T-cell (primary cell): ENCODE results near the gene GAS1. TPM values are rescaled to one million over a fixed set of nuclear protein-coding genes. Genes with fewer than 3 reads are reported as not detected.
A peak's percentile ranks its signal among the peaks of the same experiment; 100 is the strongest.

ENCODE experiments used
- ATAC-seq, 4 experiments: fragments of 200-7000 bp in 3 of 4; fragments of 150-1000 bp in 1 of 4; cut with Tn5 transposase; replicated peaks in 1 of 4; 1 replicate in 3 of 4; 2 replicates in 1 of 4; pipeline ENCODE4 v1.10.0; 2021; ENCODE audit warnings: moderate library complexity in 3 of 4, mild to moderate bottlenecking in 2 of 4, moderate number of reproducible peaks in 1 of 4
- CTCF ChIA-PET, 2 donors: fragments of 300-600 bp; sonication (Branson Sonifier 250); formaldehyde crosslinking; loops; one replicate each; lab custom pipeline; 2022; ENCODE audit warnings: antibody characterized with exemption in 2 of 2; lab: Charles Lee
- POLR2A ChIA-PET, 2 donors: fragments of 300-600 bp; sonication (Branson Sonifier 250); formaldehyde crosslinking; loops; one replicate each; lab custom pipeline; 2022; ENCODE audit warnings: antibody characterized with exemption in 2 of 2; lab: Charles Lee
- DNase-seq, 35 experiments: peaks; one replicate each; pipeline versions ENCODE4 v3.0.0 to v3.0.0-alpha.2; 2013 to 2023
- H3K27ac ChIP-seq: one replicate; pipeline ENCODE4 v1.5.1; 2013; ENCODE audit warnings: low read length
- H3K27me3 ChIP-seq, 2 experiments: replicated peaks in 1 of 2; 1 replicate in 1 of 2; 2 replicates in 1 of 2; pipeline versions ENCODE4 v1.6.1 to v1.7.0; 2013; ENCODE audit warnings: low read length in 1 of 2, mixed read lengths in 1 of 2; ENCODE audit not compliant: control insufficient read depth in 2 of 2, insufficient read depth in 2 of 2; ENCODE audit errors: extremely low read depth in 1 of 2
- H3K36me3 ChIP-seq, 2 donors: 1 replicate in 1 of 2; 2 replicates in 1 of 2; pipeline versions ENCODE4 v1.6.1 to v1.7.0; 2013; ENCODE audit warnings: low read length in 1 of 2; ENCODE audit not compliant: control insufficient read depth in 2 of 2, insufficient read depth in 1 of 2; ENCODE audit errors: extremely low read depth in 1 of 2
- H3K4me1 ChIP-seq, 2 experiments: 1 replicate in 1 of 2; 2 replicates in 1 of 2; pipeline versions ENCODE4 v1.6.1 to v1.7.0; 2013; ENCODE audit warnings: low read length in 2 of 2, mixed read lengths in 1 of 2; ENCODE audit not compliant: insufficient read depth in 2 of 2, control insufficient read depth in 1 of 2; ENCODE audit errors: extremely low read depth in 1 of 2
- H3K4me3 ChIP-seq, 2 donors: 1 replicate in 1 of 2; 2 replicates in 1 of 2; pipeline versions ENCODE4 v1.5.1 to v1.7.0; 2013; ENCODE audit warnings: mild to moderate bottlenecking in 2 of 2, low read length in 1 of 2, moderate library complexity in 1 of 2; ENCODE audit not compliant: control insufficient read depth in 1 of 2; ENCODE audit errors: extremely low read depth in 1 of 2
- H3K9me3 ChIP-seq: 2 replicates; pipeline ENCODE4 v1.7.0; 2013
- H3K27ac Mint-ChIP-seq, 2 donors: one replicate each; pipeline ENCODE4 v1.8.0; 2020 to 2021; ENCODE audit warnings: mild to moderate bottlenecking in 2 of 2, mixed read lengths in 2 of 2
- H3K27me3 Mint-ChIP-seq, 2 donors: one replicate each; pipeline ENCODE4 v1.8.0; 2021 to 2022; ENCODE audit warnings: mixed read lengths in 2 of 2
- H3K36me3 Mint-ChIP-seq: one replicate; pipeline ENCODE4 v1.8.0; 2021; ENCODE audit warnings: mixed read lengths
- H3K4me1 Mint-ChIP-seq, 3 donors: one replicate each; pipeline ENCODE4 v1.8.0; 2020 to 2022; ENCODE audit warnings: mixed read lengths in 3 of 3, mild to moderate bottlenecking in 1 of 3
- H3K4me3 Mint-ChIP-seq, 3 donors: one replicate each; pipeline ENCODE4 v1.8.0; 2020 to 2022; ENCODE audit warnings: mild to moderate bottlenecking in 3 of 3, mixed read lengths in 3 of 3, moderate library complexity in 3 of 3
- H3K9me3 Mint-ChIP-seq, 3 donors: one replicate each; pipeline ENCODE4 v1.8.0; 2020 to 2022; ENCODE audit warnings: mixed read lengths in 3 of 3
- WGBS: methylation state at CpG from one replicate; pipeline ENCODE4 v1.1.5; 2013; ENCODE audit warnings: missing lambda C conversion rate; ENCODE audit not compliant: insufficient coverage; 5-methylcytosine and 5-hydroxymethylcytosine counted together
- total RNA-seq, 35 experiments: library from RNA in 6 of 35; stranded (reverse) in 6 of 35; fragments of 120-200 nt in 1 of 35; gene quantifications; one replicate each; pipeline versions ENCODE4 v1.2.1 to v1.2.4 and lab custom pipeline; 2013 to 2026

GAS1 gene
- total RNA-seq, 5 donors from 2014 or later (not counting 1 experiment from before 2014, with no cell fraction given): 0.32 to 0.82 (median 0.75) TPM; not detected in 1

DNA sequence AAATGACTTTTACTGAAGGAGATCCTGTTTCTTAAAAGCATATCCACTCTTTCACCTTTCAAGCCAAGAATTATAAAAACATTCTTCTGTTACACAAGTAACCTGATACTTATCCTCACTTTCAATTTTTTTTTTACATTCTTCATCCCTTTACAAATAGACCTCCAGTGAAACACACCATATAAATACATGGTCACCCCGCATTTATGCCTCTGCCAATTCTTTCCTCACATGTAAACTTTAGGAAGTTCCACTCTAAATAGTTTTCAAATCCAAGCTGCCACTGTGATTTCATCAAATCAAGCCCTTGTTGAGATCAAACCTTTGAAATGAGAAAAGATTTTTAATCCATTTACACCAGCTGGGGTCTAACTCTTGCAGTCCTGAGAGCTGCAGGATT lies 40.0 kb downstream of the GAS1 start:
- peaks cover 46 to 62% of the 10 kb centered on the region in 2 donors for H3K27me3 Mint-ChIP-seq
- POLR2A ChIA-PET: no interaction called here

DNA sequence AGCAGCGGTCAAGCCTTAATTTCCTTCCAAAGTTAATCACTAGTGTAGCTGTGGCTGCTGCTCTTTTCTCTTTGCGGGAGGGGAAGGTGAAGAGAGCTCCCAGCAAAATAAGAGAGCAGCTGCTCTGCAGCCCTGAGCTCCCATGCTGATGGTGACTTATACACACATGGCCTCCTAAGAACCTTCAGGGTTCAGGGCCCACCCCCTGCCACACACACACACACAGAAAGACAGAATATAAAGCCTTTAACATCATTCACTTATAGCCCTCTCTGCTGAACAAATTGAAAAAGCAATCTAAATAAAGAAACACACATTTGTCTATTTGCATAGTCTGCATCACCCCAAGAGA lies 43.6 kb downstream of the GAS1 start:
- no peak overlapping the region for H3K4me3 ChIP-seq
- H3K27ac Mint-ChIP-seq: no peak overlapping the region
- H3K9me3 Mint-ChIP-seq: peaks cover 0 to 7% (median 0%) of the 10 kb centered on the region in 3 donors
- H3K36me3 ChIP-seq: no peaks in the 10 kb centered on the region
- ATAC-seq (no peak), DNase-seq (no peak)
- no peaks in the 10 kb centered on the region for H3K36me3 Mint-ChIP-seq
- peaks cover 0 to 3% of the 10 kb centered on the region in 2 experiments for H3K4me1 ChIP-seq
- H3K4me3 Mint-ChIP-seq: no peak overlapping the region
- no peak overlapping the region for H3K27ac ChIP-seq
- no peaks in the 10 kb centered on the region for H3K9me3 ChIP-seq
- peaks cover 5 to 30% of the 10 kb centered on the region in 2 experiments for H3K27me3 ChIP-seq
- H3K27me3 Mint-ChIP-seq: peaks cover 52 to 60% of the 10 kb centered on the region in 2 donors
- CTCF ChIA-PET: no interaction called here
- no CpG with 5 or more reads among the region's 2 CpGs for WGBS
- POLR2A ChIA-PET: no interaction called here
- H3K4me1 Mint-ChIP-seq: peaks cover 6 to 13% (median 11%) of the 10 kb centered on the region in 3 donors

More for the DNA sequence above, 40.0 kb downstream of the GAS1 start:
- Mint-ChIP-seq H3K27ac (no peak overlapping the region), H3K9me3 (peaks cover 0 to 19% (median 0%) of the 10 kb centered on the region in 3 donors), H3K4me3 (no peak overlapping the region), H3K4me1 (peaks cover 6 to 9% (median 7%) of the 10 kb centered on the region in 3 donors), H3K36me3 (no peaks in the 10 kb centered on the region)
- DNase-seq: no peak
- peaks cover 4% of the 10 kb centered on the region for H3K9me3 ChIP-seq
- ATAC-seq: no peak
- peaks cover under 1 to 20% of the 10 kb centered on the region in 2 experiments for H3K27me3 ChIP-seq
- no CpG with 5 or more reads among the region's 1 CpG for WGBS
- H3K27ac ChIP-seq: no peak overlapping the region
- no peaks in the 10 kb centered on the region for H3K36me3 ChIP-seq
- no peak overlapping the region for H3K4me3 ChIP-seq
- CTCF ChIA-PET: no interaction called here
- H3K4me1 ChIP-seq: peaks cover 0 to 3% of the 10 kb centered on the region in 2 experiments

DNA sequence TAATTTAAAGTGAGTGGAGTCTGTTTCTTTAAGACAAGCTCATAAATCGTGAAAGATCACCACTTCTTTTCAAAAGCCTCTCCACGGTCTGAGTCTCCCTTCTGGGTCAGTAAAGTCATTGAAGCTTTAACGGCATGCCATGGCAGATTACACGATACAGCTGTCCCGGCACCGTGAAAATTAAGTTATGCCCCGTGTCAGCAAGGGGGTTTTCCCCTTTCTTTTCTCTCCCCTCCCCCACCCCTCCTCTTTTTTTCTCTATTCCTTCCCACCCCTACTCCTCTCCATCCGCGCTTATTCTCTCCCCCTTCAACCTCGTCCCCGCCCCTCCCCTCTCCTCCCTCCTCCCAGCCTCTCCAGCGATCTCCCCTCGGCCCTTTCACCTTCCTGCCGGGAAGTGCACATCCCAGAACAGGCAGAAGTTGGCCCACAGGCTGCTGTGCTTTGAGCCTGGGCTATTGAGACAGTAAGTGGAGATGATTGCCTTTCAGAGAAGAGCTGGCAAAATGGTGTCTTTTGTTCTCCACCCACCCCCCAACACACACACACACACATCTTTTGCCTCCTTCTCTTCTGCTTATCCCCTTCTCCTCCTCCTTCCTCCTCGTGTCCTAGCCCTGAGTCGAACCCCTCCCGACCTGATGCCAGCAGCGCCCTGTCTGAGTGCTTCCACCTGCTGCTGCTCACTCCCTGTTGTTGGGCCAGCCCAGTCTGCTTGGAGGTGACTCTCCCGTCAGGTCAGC lies 44.1 kb downstream of the GAS1 start:
- H3K4me3 Mint-ChIP-seq: peak overlapping the region in 2 of 3 donors; percentile 22 to 36
- peaks cover 0 to 7% (median 0%) of the 10 kb centered on the region in 3 donors for H3K9me3 Mint-ChIP-seq
- H3K27ac ChIP-seq: no peak overlapping the region
- no peak overlapping the region for H3K27ac Mint-ChIP-seq
- ChIA-PET POLR2A (no interaction called here), CTCF (no interaction called here)
- H3K27me3 Mint-ChIP-seq: peaks cover 55 to 60% of the 10 kb centered on the region in 2 donors
- peaks cover 0 to 3% of the 10 kb centered on the region in 2 experiments for H3K4me1 ChIP-seq
- WGBS: 18% methylated on average over 10 of the region's 19 CpGs
- H3K9me3 ChIP-seq: no peaks in the 10 kb centered on the region
- DNase-seq (no peak), ATAC-seq (no peak)
- H3K27me3 ChIP-seq: peaks cover 5 to 32% of the 10 kb centered on the region in 2 experiments
- no peaks in the 10 kb centered on the region for H3K36me3 Mint-ChIP-seq
- no peak overlapping the region for H3K4me3 ChIP-seq
- H3K4me1 Mint-ChIP-seq: peaks cover 6 to 13% (median 11%) of the 10 kb centered on the region in 3 donors
- H3K36me3 ChIP-seq: no peaks in the 10 kb centered on the region

DNA sequence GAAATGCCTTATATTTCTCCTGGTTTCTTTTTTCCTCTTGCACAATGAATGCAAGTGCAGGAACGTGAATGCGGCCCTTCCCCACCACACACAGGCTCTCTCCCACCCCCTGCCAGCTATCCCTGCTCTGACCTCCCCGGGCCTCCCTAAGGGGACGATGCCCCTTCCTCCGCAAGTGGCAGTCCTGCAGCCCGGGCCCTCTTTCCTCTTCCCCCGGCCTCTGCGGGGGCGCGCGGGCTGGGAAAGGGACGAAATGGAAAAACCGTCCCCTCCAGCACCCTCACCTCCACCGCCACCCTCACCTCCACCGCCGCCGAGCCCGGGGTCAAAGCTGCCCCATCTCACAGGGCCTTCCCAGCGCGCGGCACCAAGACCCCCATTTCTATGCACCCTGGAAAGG lies 44.7 kb downstream of the GAS1 start:
- Mint-ChIP-seq H3K4me3 (peak overlapping the region in 2 of 3 donors; percentile 22 to 36), H3K9me3 (peaks cover 0 to 7% (median 0%) of the 10 kb centered on the region in 3 donors), H3K27me3 (peaks cover 54 to 59% of the 10 kb centered on the region in 2 donors), H3K36me3 (no peaks in the 10 kb centered on the region), H3K4me1 (peaks cover 6 to 13% (median 11%) of the 10 kb centered on the region in 3 donors), H3K27ac (no peak overlapping the region)
- WGBS: 4% methylated on average over 13 of the region's 21 CpGs
- ATAC-seq (no peak), DNase-seq (no peak)
- ChIA-PET POLR2A (no interaction called here), CTCF (no interaction called here)
- H3K27ac ChIP-seq: no peak overlapping the region
- peaks cover 5 to 32% of the 10 kb centered on the region in 2 experiments for H3K27me3 ChIP-seq
- no peaks in the 10 kb centered on the region for H3K9me3 ChIP-seq
- H3K4me3 ChIP-seq: no peak overlapping the region
- no peaks in the 10 kb centered on the region for H3K36me3 ChIP-seq
- peaks cover 0 to 3% of the 10 kb centered on the region in 2 experiments for H3K4me1 ChIP-seq

DNA sequence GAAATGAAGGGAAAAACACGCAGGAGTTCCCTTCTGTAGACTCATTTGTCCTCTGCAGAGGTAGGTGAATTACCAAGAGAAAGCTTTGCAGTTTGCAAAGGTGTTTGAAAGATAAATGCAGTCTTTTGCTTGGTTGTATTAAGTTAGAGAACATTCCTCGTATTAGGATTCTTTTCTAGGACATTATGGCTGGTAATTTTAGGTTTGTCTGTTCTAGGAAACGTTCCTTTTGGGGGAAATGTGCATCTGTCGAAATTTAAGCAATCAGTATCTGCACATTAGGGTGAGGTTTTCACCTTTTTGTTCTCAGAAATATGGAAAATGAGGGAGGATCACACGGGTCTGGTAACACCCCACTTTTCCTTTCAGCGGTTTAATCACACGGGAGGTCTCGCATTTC lies 45.1 kb downstream of the GAS1 start:
- CTCF ChIA-PET: no interaction called here
- H3K27me3 Mint-ChIP-seq: peaks cover 54 to 56% of the 10 kb centered on the region in 2 donors
- POLR2A ChIA-PET: no interaction called here
- H3K4me3 Mint-ChIP-seq: no peak overlapping the region
- ATAC-seq: no peak
- Histone ChIP-seq H3K27ac (no peak overlapping the region), H3K4me3 (no peak overlapping the region), H3K36me3 (no peaks in the 10 kb centered on the region), H3K9me3 (no peaks in the 10 kb centered on the region), H3K4me1 (peaks cover 0 to 3% of the 10 kb centered on the region in 2 experiments), H3K27me3 (peaks cover 5 to 32% of the 10 kb centered on the region in 2 experiments)
- H3K27ac Mint-ChIP-seq: no peak overlapping the region
- no peaks in the 10 kb centered on the region for H3K36me3 Mint-ChIP-seq
- DNase-seq: no peak
- WGBS: 10% methylated on average over 5 of the region's 8 CpGs
- peaks cover 6 to 13% (median 11%) of the 10 kb centered on the region in 3 donors for H3K4me1 Mint-ChIP-seq
- H3K9me3 Mint-ChIP-seq: peaks cover 0 to 7% (median 0%) of the 10 kb centered on the region in 3 donors

DNA sequence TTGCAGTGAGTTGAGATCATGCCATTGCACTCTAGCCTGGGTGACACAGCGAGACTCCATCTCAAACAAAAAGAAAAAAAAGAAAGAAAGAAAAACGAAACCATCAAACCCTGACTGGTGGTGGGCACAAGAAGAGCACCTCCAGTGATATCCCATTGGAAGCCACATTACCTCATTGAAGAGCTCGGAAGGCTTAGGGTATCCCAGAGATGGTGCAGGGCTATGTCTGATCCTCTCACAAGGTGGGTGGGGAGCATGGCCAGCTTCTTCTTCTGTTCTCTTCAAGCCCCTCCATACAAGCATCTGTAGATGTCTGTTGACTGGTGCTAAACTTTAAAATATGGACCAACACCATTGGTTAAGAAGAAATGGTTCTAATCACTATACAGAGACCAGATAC lies 45.8 kb downstream of the GAS1 start:
- Histone ChIP-seq H3K36me3 (no peaks in the 10 kb centered on the region), H3K27ac (no peak overlapping the region), H3K27me3 (peaks cover 5 to 32% of the 10 kb centered on the region in 2 experiments), H3K4me1 (peaks cover 0 to 3% of the 10 kb centered on the region in 2 experiments), H3K9me3 (no peaks in the 10 kb centered on the region), H3K4me3 (no peak overlapping the region)
- POLR2A ChIA-PET: interaction anchor here in 1 of 2 donors (0.7 kb wide), 1 partner anchor 1159 kb away, joined by 11 read pairs; no protein-coding TSS in a partner anchor
- H3K27me3 Mint-ChIP-seq: peaks cover 54 to 57% of the 10 kb centered on the region in 2 donors
- no peak overlapping the region for H3K27ac Mint-ChIP-seq
- no peak for ATAC-seq
- DNase-seq: no peak
- H3K4me1 Mint-ChIP-seq: peaks cover 6 to 13% (median 11%) of the 10 kb centered on the region in 3 donors
- CTCF ChIA-PET: no interaction called here
- H3K9me3 Mint-ChIP-seq: peaks cover 0 to 3% (median 0%) of the 10 kb centered on the region in 3 donors
- no peaks in the 10 kb centered on the region for H3K36me3 Mint-ChIP-seq
- no CpG with 5 or more reads among the region's 3 CpGs for WGBS
- H3K4me3 Mint-ChIP-seq: no peak overlapping the region
